ENCODE measurements around the gene SPOCK3. TPM values are rescaled to one million over a fixed set of nuclear protein-coding genes. Genes with fewer than 3 reads are reported as not detected.
"Not testable (repeated sequence)": the region's sequence is repeated elsewhere in the genome, so short reads cannot be mapped to it uniquely, and the experiment has no call there.

Gene SPOCK3
- total RNA-seq, 2 donors from 2014 or later, result 0.12 to 0.47 TPM

DNA sequence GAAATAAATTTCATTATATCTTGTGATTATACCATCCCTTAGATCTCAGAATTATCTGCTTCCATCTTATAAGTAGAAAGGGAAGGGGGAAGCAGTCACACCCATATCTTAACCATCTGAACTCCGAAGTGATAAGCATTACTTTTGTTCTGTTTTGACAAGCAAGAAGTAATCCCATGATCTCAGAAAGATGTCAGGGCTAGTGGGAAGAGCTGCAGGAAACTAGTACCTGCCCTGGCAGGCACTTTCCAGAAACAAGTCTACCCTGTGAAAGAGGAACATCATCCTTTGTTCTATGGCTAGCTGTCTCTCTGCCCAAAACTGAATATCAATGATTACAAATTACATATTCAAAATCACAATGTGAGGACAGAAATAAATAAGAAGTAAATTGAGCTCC lies 244.4 kb downstream of the SPOCK3 start:
- ATAC-seq (no peak), DNase-seq (no peak)
- intact Hi-C loops (cut with DNase I, micrococcal nuclease), result no loop called here

DNA sequence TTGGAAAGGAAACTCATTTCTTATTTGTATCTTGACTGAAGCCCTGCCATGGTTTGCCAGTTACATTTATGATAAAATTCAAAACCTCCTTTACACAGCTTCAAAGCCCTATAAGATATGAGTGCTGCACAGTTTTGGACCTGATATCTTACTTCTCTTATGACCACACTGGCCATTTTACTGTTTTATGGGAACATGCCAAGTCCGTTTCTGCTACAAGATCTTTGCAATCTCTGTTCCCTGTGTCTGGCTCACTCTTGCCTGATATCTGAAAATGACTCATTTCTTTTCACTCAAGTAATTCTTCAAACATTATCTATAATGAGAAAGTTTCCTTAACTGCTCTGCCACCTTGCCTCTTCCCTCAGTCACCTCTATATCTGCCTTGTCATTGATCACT lies 247.3 kb downstream of the SPOCK3 start:
- intact Hi-C loops (cut with DNase I, micrococcal nuclease), result no loop called here
- DNase-seq (no peak), ATAC-seq (no peak)

GRCh38 chr4:166981847-166982246 lies 252.4 kb downstream of the SPOCK3 start:
- intact Hi-C loops (cut with DNase I, micrococcal nuclease), result no loop called here
- ATAC-seq (no peak), DNase-seq (no peak)

DNA sequence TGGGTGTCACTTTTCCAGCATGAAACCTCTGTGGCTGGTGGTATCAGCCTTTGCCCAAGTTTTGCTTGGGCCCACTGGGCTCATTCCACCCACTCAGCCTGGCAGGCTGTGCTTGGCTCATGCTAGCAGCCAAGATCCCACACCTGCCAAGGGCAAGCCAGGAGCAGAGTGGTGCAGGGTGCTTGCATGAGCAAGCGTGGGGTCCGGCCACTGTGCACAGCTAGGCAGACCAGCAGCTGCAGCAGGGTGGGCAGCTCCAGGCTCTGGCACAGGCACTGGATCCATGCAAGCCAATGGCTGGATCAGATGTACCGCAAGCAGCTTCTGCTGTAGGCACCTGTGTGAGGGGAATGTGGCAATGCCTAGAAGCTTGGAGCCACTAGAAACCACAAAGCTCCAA lies 253.9 kb downstream of the SPOCK3 start:
- ATAC-seq, result no peak
- intact Hi-C loops (cut with DNase I, micrococcal nuclease), result no loop called here
- DNase-seq, result no peak

GRCh38 chr4:166977596-166977995 lies 256.7 kb downstream of the SPOCK3 start:
- intact Hi-C loops (cut with DNase I, micrococcal nuclease), result no loop called here
- no peak for ATAC-seq
- DNase-seq, result no peak

DNA sequence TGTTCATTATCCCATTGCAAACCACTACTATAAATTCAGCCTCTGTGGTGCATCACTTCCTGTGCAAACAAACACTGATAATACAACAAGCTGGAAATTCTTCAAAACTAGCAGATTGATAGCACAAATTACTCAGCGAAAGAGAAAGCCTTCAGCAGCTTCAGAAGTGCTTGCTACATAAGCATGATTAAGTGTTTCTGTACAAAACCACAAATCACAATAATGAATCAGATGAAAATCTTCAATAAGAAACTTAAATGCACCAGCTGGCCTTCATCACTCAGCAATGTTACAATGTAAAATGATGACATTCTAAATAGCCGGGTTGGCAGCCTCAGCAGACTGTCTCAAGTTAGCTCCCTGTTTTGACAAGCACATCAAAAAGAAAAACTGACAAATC lies 262.2 kb downstream of the SPOCK3 start:
- ATAC-seq (no peak), DNase-seq (no peak)

DNA sequence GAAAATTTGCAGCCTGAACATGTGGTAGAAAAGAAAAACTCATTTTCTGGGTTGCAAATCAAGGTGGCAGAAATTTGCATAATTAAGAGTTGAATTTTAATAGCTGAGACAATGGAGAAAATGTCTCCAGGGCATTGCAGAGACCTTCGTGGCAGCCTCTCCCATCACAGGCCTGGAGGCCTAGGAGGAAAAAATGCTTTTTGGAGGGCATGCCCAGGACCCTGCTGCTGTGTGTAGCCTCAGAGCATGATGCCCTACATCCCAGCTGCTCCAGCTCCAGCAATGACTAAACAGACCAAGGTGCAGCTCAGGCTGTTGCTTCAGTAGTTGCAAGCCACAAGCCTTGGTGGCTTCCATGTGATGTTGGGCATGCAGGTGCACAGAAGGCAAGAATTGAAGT lies 266.1 kb downstream of the SPOCK3 start:
- ATAC-seq; intact Hi-C loops (cut with DNase I, micrococcal nuclease); DNase-seq: not testable (repeated sequence)

More for the DNA sequence above, 262.2 kb downstream of the SPOCK3 start:
- intact Hi-C loops (cut with DNase I, micrococcal nuclease), result no loop called here

DNA sequence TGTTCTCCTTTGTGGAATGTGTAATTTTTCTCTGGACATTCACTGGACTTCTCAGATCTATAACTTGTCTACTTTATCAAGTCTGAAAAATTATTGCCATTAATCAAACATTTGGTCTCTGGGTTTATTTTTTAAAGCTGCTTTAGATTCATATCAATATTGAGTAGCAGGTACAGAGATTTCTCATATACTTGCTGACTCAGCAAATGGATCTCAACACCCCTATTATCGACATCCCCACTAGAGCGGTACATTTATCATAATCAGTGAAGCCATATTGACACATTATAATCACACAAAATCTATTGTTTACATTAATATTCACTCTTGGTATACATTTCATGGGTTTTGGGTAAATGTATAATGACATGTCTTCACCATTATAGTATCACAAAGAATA lies 268.7 kb downstream of the SPOCK3 start:
- DNase-seq, result no peak
- intact Hi-C loops (cut with DNase I, micrococcal nuclease), result no loop called here
- no peak for ATAC-seq

GRCh38 chr4:166957451-166957850 lies 276.8 kb downstream of the SPOCK3 start:
- DNase-seq, result no peak

DNA sequence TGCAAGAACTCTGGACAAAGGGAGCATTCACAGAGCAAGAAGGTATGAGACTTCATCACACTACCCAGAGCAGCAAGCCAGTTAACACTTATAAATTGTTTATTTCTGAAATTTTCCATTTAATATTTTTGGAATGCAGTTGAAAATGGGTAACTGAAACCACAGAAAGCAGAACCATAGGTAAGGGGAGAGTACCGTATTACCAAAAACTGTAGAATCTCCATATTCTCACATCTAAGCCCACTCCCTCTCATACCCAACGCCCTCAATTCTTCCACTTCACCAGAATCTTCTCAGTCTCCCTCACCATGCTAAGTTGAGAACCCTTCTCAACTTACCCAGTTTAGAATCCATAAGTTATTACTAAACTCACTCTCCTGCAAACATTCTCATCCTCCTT lies 277.8 kb downstream of the SPOCK3 start:
- no peak for DNase-seq
- intact Hi-C loops (cut with DNase I, micrococcal nuclease), result no loop called here
- ATAC-seq, result no peak

More at GRCh38 chr4:166957451-166957850, 276.8 kb downstream of the SPOCK3 start:
- no peak for ATAC-seq
- intact Hi-C loops (cut with DNase I, micrococcal nuclease), result no loop called here

DNA sequence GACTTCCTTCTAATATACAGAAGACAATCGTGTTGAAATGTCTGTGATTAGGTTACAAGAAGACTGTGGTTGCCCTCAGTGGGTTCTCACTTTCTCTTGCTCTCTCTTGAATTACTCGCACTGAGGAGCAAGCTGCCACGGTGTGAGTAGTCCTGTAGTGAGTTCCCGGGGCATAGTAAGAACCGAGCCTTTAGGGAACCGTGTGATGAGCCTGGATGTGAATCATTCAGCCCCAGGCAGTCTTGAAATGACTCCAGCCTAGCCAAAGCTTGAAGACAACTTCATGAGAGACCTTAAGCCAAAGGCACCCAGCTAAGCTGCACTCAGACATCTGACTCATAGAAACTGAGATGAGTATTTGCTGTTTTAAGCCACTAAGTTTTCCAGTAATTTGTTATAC lies 292.7 kb downstream of the SPOCK3 start:
- intact Hi-C loops (cut with DNase I, micrococcal nuclease), result no loop called here
- ATAC-seq (no peak), DNase-seq (no peak)

- no peak for DNase-seq
- intact Hi-C loops (cut with DNase I, micrococcal nuclease), result no loop called here
These were observed 303.8 kb downstream of the SPOCK3 start for GRCh38 chr4:166930464-166930863.

GRCh38 chr4:166924424-166924823 lies 309.9 kb downstream of the SPOCK3 start:
- no peak for DNase-seq
- no peak for ATAC-seq
- intact Hi-C loops (cut with DNase I, micrococcal nuclease), result no loop called here

More at GRCh38 chr4:166930464-166930863, 303.8 kb downstream of the SPOCK3 start:
- no peak for ATAC-seq

DNA sequence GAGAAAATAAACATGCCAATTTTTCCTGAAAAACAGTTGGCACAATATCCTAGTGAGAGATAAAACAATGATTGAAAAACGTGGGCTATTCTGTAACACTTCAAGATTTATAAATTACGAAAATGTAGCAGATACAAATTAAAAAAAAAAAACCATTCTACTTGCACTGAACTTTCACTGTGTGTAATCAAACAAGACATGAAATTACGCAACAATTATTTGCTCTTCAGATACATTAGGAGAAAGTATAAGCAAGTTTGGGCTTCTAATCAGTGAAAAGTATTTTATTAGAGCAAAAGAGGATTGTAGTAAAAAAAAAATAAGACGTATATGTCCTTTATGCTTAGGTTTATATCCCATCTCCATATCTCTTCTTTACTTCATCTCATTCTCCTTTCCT lies 320.4 kb downstream of the SPOCK3 start:
- intact Hi-C loops (cut with DNase I, micrococcal nuclease), result no loop called here
- ATAC-seq (no peak), DNase-seq (no peak)

GRCh38 chr4:166903408-166903807 lies 330.9 kb downstream of the SPOCK3 start:
- ATAC-seq (no peak), DNase-seq (no peak)
- intact Hi-C loops (cut with DNase I, micrococcal nuclease), result no loop called here

DNA sequence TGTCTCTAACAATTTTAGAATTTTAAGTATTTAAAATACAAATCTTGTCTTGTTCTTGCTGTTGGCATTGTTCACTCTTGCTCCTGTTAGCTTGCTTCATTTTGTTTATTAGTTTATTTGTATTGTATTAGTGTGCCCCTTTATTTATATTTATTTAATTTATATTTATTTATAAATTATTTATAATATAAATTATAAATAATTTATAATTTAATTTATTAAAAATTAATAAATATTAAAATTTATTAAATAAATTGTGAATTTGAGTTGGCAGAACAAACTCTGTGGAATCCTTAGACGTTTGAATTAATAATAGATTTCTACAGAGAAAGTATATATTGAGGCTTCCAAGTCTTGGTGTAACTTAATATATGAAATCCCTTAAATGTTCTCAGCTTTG lies 331.4 kb downstream of the SPOCK3 start:
- ATAC-seq (no peak), DNase-seq (no peak)
- intact Hi-C loops (cut with DNase I, micrococcal nuclease), result no loop called here

DNA sequence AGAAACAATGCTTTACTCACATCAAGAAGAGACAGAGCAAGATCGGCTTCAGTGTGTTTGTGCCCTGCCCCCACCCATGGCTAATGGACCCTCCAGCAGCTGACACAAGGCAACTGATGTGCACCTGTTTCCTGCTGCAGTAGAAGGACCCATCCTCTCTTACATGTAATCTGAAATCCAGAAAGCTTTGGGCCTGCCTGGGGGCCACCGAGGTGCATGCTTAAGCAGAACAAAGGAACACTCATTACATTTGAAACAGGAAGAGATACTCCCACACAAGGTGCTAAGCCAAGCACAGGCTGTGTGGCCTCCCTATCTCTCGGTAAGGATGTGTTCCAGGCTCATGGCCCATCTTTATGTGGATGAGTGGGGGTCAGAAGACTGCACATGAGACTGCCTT lies 338.0 kb downstream of the SPOCK3 start:
- DNase-seq (no peak), ATAC-seq (no peak)
- intact Hi-C loops (cut with DNase I, micrococcal nuclease), result no loop called here

DNA sequence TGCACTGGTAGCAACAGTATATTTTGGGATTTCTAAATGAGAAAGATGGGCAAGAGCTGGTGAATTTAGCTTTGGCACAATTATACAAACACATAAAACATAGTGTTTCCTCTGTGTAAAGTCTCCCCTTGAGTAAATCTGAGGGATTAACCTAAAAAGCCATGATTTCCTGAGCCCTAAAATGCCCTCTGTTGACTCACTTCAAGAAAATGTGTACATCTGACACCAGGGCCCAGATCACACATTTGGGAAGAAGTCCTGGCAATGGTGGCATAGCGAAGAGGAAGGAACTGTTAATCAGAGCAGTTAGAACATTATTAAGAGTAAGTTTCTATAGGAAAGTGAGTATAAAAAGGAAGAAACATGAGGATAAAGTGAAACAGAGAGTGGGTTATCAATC lies 338.5 kb downstream of the SPOCK3 start:
- ATAC-seq, result no peak
- intact Hi-C loops (cut with DNase I, micrococcal nuclease), result no loop called here
- DNase-seq, result no peak

GRCh38 chr4:166887457-166887856 lies 346.8 kb downstream of the SPOCK3 start:
- no peak for ATAC-seq
- DNase-seq, result no peak
- intact Hi-C loops (cut with DNase I, micrococcal nuclease), result no loop called here

GRCh38 chr4:166886718-166887117 lies 347.6 kb downstream of the SPOCK3 start:
- ATAC-seq (no peak), DNase-seq (no peak)
- intact Hi-C loops (cut with DNase I, micrococcal nuclease), result no loop called here

DNA sequence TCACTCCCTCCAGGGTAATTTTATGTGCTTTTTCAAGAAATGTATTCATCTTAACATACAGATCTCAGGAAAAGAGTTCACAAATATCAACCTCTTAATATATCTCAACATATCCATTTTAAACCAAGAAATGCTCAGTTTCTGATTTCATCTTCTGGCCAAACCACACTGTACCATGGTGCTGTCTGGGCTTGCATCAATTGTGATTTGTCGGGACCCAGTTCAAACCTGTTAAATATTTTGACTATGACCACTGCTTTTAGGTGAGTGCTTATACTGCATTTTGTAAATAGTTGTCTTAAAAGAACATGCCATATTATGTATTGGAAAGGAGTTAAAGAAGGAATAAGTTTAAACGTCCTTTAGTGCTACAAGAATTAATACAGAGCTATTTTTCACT lies 352.1 kb downstream of the SPOCK3 start:
- intact Hi-C loops (cut with DNase I, micrococcal nuclease), result no loop called here
- DNase-seq, result no peak
- ATAC-seq, result no peak

- ATAC-seq (no peak), DNase-seq (no peak)
- intact Hi-C loops (cut with DNase I, micrococcal nuclease), result no loop called here
These were observed 358.5 kb downstream of the SPOCK3 start for GRCh38 chr4:166875821-166876220.
